ENCODE measurements around the gene OR8B3. TPM values are rescaled to one million over a fixed set of nuclear protein-coding genes. Genes with fewer than 3 reads are reported as not detected.

Gene OR8B3
- total and polyA plus RNA-seq, 4 donors, result not detected

GRCh38 chr11:124440608-124441007 is 41.8 kb upstream of the OR8B3 start:
- no peak overlapping the region for H3K27ac ChIP-seq (ENCODE audit: low read depth in 1 of 2, low read length in 1 of 2)
- TF ChIP-seq, protein P1, sequence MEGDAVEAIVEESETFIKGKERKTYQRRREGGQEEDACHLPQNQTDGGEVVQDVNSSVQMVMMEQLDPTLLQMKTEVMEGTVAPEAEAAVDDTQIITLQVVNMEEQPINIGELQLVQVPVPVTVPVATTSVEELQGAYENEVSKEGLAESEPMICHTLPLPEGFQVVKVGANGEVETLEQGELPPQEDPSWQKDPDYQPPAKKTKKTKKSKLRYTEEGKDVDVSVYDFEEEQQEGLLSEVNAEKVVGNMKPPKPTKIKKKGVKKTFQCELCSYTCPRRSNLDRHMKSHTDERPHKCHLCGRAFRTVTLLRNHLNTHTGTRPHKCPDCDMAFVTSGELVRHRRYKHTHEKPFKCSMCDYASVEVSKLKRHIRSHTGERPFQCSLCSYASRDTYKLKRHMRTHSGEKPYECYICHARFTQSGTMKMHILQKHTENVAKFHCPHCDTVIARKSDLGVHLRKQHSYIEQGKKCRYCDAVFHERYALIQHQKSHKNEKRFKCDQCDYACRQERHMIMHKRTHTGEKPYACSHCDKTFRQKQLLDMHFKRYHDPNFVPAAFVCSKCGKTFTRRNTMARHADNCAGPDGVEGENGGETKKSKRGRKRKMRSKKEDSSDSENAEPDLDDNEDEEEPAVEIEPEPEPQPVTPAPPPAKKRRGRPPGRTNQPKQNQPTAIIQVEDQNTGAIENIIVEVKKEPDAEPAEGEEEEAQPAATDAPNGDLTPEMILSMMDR (IDR thresholded peaks at IDR 0.05; ENCODE audit: control extremely low read depth, extremely low read depth), result no peak
- peaks cover 0 to 5% (median 0%) of the 10 kb centered on the region in 4 donors for H3K9me3 ChIP-seq (ENCODE audit: control insufficient read depth in 4 of 4, insufficient read depth in 3 of 4, low read length in 3 of 4)
- H3K36me3 ChIP-seq (ENCODE audit: control insufficient read depth in 4 of 4, insufficient read depth in 4 of 4, low read length in 4 of 4), result no peaks in the 10 kb centered on the region
- ATAC-seq (ENCODE audit: insufficient read depth, low FRiP score), result no peak
- H3K27me3 ChIP-seq (ENCODE audit: control insufficient read depth in 3 of 3, insufficient read depth in 3 of 3, low read length in 2 of 3), result no peaks in the 10 kb centered on the region
- H3K4me1 ChIP-seq (ENCODE audit: control insufficient read depth in 5 of 5, insufficient read depth in 5 of 5, low read length in 5 of 5), result no peaks in the 10 kb centered on the region
- 74 to 82% methylated on average over 4 of the region's 4 CpGs for WGBS, 2 donors
- H3K9ac ChIP-seq (ENCODE audit: insufficient read depth in 1 of 2, low read length in 2 of 2), result no peak overlapping the region
- H3K4me3 ChIP-seq, result no peak overlapping the region
- DNase-seq, result no peak

GRCh38 chr11:124434699-124435098 is 35.9 kb upstream of the OR8B3 start:
- peaks cover 0 to 4% (median 1%) of the 10 kb centered on the region in 4 donors for H3K9me3 ChIP-seq (ENCODE audit: control insufficient read depth in 4 of 4, insufficient read depth in 3 of 4, low read length in 3 of 4)
- no peak overlapping the region for H3K27ac ChIP-seq (ENCODE audit: low read depth in 1 of 2, low read length in 1 of 2)
- no peaks in the 10 kb centered on the region for H3K27me3 ChIP-seq (ENCODE audit: control insufficient read depth in 3 of 3, insufficient read depth in 3 of 3, low read length in 2 of 3)
- TF ChIP-seq, protein P1 (IDR thresholded peaks at IDR 0.05; ENCODE audit: control extremely low read depth, extremely low read depth), result no peak
- H3K9ac ChIP-seq (ENCODE audit: insufficient read depth in 1 of 2, low read length in 2 of 2), result no peak overlapping the region
- no peak for DNase-seq
- no peaks in the 10 kb centered on the region for H3K36me3 ChIP-seq (ENCODE audit: control insufficient read depth in 4 of 4, insufficient read depth in 4 of 4, low read length in 4 of 4)
- 88 to 92% methylated on average over 2 of the region's 2 CpGs for WGBS, 2 donors
- ATAC-seq (ENCODE audit: insufficient read depth, low FRiP score), result no peak
- no peak overlapping the region for H3K4me3 ChIP-seq
- no peaks in the 10 kb centered on the region for H3K4me1 ChIP-seq (ENCODE audit: control insufficient read depth in 5 of 5, insufficient read depth in 5 of 5, low read length in 5 of 5)

DNA sequence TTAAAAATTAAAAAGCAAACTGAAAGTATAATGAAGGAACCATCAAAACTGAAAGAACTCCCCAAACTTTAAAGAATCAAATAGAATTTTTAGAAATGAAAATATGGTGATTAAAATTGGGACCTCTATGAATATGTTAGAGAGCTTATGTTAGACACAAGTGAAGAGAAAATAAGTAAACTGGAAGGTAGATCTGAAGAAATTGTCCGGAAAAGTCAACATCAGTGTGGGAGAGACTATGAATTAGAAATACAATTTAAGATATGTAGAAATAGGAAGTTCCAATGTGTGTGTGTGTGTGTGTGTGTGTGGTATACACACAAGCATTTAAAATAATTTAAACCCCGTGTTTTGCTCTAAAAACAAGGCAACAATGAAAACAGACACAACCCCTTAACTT is 30.8 kb upstream of the OR8B3 start:
- ATAC-seq (ENCODE audit: insufficient read depth, low FRiP score) (no peak), DNase-seq (no peak)
- H3K27ac ChIP-seq (ENCODE audit: low read depth in 1 of 2, low read length in 1 of 2), result no peak overlapping the region
- no peak overlapping the region for H3K9ac ChIP-seq (ENCODE audit: insufficient read depth in 1 of 2, low read length in 2 of 2)
- H3K4me3 ChIP-seq, result no peak overlapping the region
- WGBS, 2 donors, result 82 to 85% methylated on average over 2 of the region's 2 CpGs
- peaks cover 0 to 4% (median 0%) of the 10 kb centered on the region in 4 donors for H3K9me3 ChIP-seq (ENCODE audit: control insufficient read depth in 4 of 4, insufficient read depth in 3 of 4, low read length in 3 of 4)
- TF ChIP-seq, protein P1 (IDR thresholded peaks at IDR 0.05; ENCODE audit: control extremely low read depth, extremely low read depth), result no peak
- H3K36me3 ChIP-seq (ENCODE audit: control insufficient read depth in 4 of 4, insufficient read depth in 4 of 4, low read length in 4 of 4), result no peaks in the 10 kb centered on the region
- peaks cover 0 to 2% (median 0%) of the 10 kb centered on the region in 3 donors for H3K27me3 ChIP-seq (ENCODE audit: control insufficient read depth in 3 of 3, insufficient read depth in 3 of 3, low read length in 2 of 3)
- H3K4me1 ChIP-seq (ENCODE audit: control insufficient read depth in 5 of 5, insufficient read depth in 5 of 5, low read length in 5 of 5), result no peaks in the 10 kb centered on the region

- WGBS, 2 donors, result 75 to 89% methylated on average over 2 of the region's 2 CpGs
- no peaks in the 10 kb centered on the region for H3K36me3 ChIP-seq (ENCODE audit: control insufficient read depth in 4 of 4, insufficient read depth in 4 of 4, low read length in 4 of 4)
- no peak within 1 kb of the TSS for H3K27ac ChIP-seq (ENCODE audit: low read depth in 1 of 2, low read length in 1 of 2)
- no peaks in the 10 kb centered on the region for H3K4me1 ChIP-seq (ENCODE audit: control insufficient read depth in 5 of 5, insufficient read depth in 5 of 5, low read length in 5 of 5)
- H3K4me3 ChIP-seq, result no peak within 1 kb of the TSS
- H3K27me3 ChIP-seq (ENCODE audit: control insufficient read depth in 3 of 3, insufficient read depth in 3 of 3, low read length in 2 of 3), result peaks cover 0 to 6% (median 2%) of the 10 kb centered on the region in 3 donors
- TF ChIP-seq, protein P1 (IDR thresholded peaks at IDR 0.05; ENCODE audit: control extremely low read depth, extremely low read depth), result no peak
- ATAC-seq (ENCODE audit: insufficient read depth, low FRiP score), result no peak
- no peak for DNase-seq
- H3K9me3 ChIP-seq (ENCODE audit: control insufficient read depth in 4 of 4, insufficient read depth in 3 of 4, low read length in 3 of 4), result no peaks in the 10 kb centered on the region
- H3K9ac ChIP-seq (ENCODE audit: insufficient read depth in 1 of 2, low read length in 2 of 2), result no peak within 1 kb of the TSS
Observed at GRCh38 chr11:124424384-124424921, 25.6 kb upstream of the OR8B3 start, which contains the start of gene OR8B4. TSS of gene OR8B4 (minus strand) at chr11:124424871. CDS start at chr11:124424871, 0 bp downstream.

Measured in lung (tissue), 12 donors.